Measurements from ENCODE around the gene C6orf132.
"Not testable (repeated sequence)": the region's sequence is repeated elsewhere in the genome, so short reads cannot be mapped to it uniquely, and the experiment has no call there.

The C6orf132 gene

DNA sequence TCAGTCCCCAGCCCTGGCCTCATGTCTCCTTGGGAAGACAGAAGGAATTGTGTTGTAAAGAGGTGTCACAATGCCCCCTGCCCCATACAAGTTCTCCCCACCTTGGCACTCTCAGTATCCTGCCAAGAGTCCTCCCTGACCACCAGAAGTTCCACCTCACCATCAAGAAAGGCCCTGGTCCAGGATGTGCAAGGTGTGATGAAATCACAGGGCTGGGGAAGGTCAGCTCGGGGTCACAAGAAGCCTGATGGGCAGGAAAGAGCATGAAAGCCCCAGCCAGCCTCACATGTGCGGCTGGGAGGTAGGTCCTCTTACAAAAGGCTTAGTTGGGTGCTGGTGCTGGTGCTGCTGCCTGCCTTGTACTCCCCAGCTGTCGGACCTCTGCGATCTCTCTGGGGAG, 12.9 kb upstream of the C6orf132 start:
- Histone ChIP-seq H3K9ac (ENCODE audit: low read length) (no peak overlapping the region), H3K27ac (ENCODE audit: low read depth, low read length, poor library complexity, severe bottlenecking) (no peak overlapping the region), H3K36me3 (ENCODE audit: insufficient read depth, low read length) (no peaks in the 10 kb centered on the region), H3K9me3 (ENCODE audit: low read length) (no peaks in the 10 kb centered on the region), H3F3A (ENCODE audit: insufficient read depth, low read length) (no peaks in the 10 kb centered on the region), H3K4me2 (ENCODE audit: low read length) (no peak overlapping the region), H3K4me1 (ENCODE audit: insufficient read depth, low read length, severe bottlenecking) (no peaks in the 10 kb centered on the region), H2AFZ (ENCODE audit: low read length) (no peak overlapping the region), H3K27me3 (ENCODE audit: insufficient read depth, low read length) (no peaks in the 10 kb centered on the region), H3K9me2 (ENCODE audit: low read depth, low read length) (no peaks in the 10 kb centered on the region), H3K4me3 (ENCODE audit: low read depth, low read length, poor library complexity, severe bottlenecking) (no peak overlapping the region), H4K20me1 (ENCODE audit: insufficient read depth, low read length) (no peaks in the 10 kb centered on the region), H3K79me2 (ENCODE audit: insufficient read depth, low read length) (no peaks in the 10 kb centered on the region)
- TF ChIP-seq, protein P1, sequence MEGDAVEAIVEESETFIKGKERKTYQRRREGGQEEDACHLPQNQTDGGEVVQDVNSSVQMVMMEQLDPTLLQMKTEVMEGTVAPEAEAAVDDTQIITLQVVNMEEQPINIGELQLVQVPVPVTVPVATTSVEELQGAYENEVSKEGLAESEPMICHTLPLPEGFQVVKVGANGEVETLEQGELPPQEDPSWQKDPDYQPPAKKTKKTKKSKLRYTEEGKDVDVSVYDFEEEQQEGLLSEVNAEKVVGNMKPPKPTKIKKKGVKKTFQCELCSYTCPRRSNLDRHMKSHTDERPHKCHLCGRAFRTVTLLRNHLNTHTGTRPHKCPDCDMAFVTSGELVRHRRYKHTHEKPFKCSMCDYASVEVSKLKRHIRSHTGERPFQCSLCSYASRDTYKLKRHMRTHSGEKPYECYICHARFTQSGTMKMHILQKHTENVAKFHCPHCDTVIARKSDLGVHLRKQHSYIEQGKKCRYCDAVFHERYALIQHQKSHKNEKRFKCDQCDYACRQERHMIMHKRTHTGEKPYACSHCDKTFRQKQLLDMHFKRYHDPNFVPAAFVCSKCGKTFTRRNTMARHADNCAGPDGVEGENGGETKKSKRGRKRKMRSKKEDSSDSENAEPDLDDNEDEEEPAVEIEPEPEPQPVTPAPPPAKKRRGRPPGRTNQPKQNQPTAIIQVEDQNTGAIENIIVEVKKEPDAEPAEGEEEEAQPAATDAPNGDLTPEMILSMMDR (IDR thresholded peaks at IDR 0.05; ENCODE audit: low read length) = no peak
- TF ChIP-seq EZH2 (IDR thresholded peaks at IDR 0.05; ENCODE audit: borderline replicate concordance, low read length) = no peak

DNA sequence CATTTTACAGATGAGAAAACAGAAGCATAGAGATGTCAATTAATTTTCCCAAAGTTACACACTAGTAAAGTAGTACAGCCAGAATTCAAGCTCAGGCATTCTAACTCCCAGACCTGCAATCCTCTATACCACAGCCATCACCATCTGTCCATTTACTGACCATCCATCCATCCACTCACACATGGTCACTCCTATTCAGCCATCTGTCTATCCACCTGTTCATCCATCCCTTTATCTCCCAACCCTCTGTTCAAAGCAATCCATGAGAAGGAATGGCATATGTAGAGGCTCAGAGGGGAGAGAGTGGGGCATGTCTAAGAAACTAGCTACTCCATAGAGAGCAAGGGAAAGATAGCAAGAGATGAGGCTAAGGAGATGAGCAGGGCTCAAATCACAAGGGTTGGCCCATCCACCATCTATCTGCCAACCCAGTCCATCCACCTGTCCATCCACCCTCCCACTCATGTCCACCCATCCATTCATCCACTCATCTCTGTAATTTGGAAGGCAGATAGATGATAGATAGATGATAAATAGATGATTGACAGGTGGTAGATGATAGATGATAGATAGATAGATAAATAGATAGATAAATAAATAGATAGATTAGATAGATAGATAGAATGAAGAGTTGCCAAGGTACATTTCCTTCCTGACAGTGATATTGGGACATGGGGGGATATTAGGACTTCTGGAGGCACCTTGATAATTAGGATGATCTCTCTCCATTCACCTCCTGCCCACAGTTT, 12.2 kb upstream of the C6orf132 start:
- no peak overlapping the region for H3K9ac ChIP-seq (ENCODE audit: low read length)
- H3K4me3 ChIP-seq (ENCODE audit: low read depth, low read length, poor library complexity, severe bottlenecking) = no peak overlapping the region
- no peak overlapping the region for H2AFZ ChIP-seq (ENCODE audit: low read length)
- no peaks in the 10 kb centered on the region for H3K9me3 ChIP-seq (ENCODE audit: low read length)
- TF ChIP-seq EZH2 (IDR thresholded peaks at IDR 0.05; ENCODE audit: borderline replicate concordance, low read length) = no peak
- TF ChIP-seq, protein P1 (IDR thresholded peaks at IDR 0.05; ENCODE audit: low read length) = no peak
- no peak overlapping the region for H3K4me2 ChIP-seq (ENCODE audit: low read length)
- no peaks in the 10 kb centered on the region for H3K27me3 ChIP-seq (ENCODE audit: insufficient read depth, low read length)
- no peaks in the 10 kb centered on the region for H3K9me2 ChIP-seq (ENCODE audit: low read depth, low read length)
- no peaks in the 10 kb centered on the region for H4K20me1 ChIP-seq (ENCODE audit: insufficient read depth, low read length)
- H3K4me1 ChIP-seq (ENCODE audit: insufficient read depth, low read length, severe bottlenecking) = no peaks in the 10 kb centered on the region
- H3K27ac ChIP-seq (ENCODE audit: low read depth, low read length, poor library complexity, severe bottlenecking) = no peak overlapping the region
- H3F3A ChIP-seq (ENCODE audit: insufficient read depth, low read length) = no peaks in the 10 kb centered on the region
- no peaks in the 10 kb centered on the region for H3K79me2 ChIP-seq (ENCODE audit: insufficient read depth, low read length)
- no peaks in the 10 kb centered on the region for H3K36me3 ChIP-seq (ENCODE audit: insufficient read depth, low read length)

DNA sequence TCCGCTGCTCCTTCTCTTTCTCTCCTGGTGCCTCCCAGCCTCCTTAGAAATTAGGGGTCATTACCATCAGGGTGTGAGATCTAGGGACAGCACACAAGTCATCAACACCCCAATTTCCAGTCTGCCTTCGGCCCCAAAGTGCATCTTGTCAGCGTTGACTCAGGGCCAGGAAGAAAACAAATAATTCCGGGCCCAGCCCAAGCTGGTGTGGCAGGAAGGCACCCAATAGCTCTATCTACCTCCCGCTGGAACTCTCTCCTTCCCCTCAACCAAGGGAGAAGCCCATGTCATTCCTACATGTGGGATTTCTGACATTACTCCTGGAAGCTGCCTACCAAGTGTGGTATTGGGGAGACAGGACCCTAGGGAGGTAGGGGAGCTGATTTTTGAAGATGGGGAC, 11.5 kb upstream of the C6orf132 start:
- Histone ChIP-seq H4K20me1 (ENCODE audit: insufficient read depth, low read length) (no peaks in the 10 kb centered on the region), H3F3A (ENCODE audit: insufficient read depth, low read length) (no peaks in the 10 kb centered on the region), H3K27me3 (ENCODE audit: insufficient read depth, low read length) (no peaks in the 10 kb centered on the region), H3K4me3 (ENCODE audit: low read depth, low read length, poor library complexity, severe bottlenecking) (no peak overlapping the region), H3K27ac (ENCODE audit: low read depth, low read length, poor library complexity, severe bottlenecking) (no peak overlapping the region), H3K9me2 (ENCODE audit: low read depth, low read length) (no peaks in the 10 kb centered on the region), H2AFZ (ENCODE audit: low read length) (no peak overlapping the region), H3K79me2 (ENCODE audit: insufficient read depth, low read length) (no peaks in the 10 kb centered on the region), H3K9me3 (ENCODE audit: low read length) (no peaks in the 10 kb centered on the region), H3K36me3 (ENCODE audit: insufficient read depth, low read length) (no peaks in the 10 kb centered on the region), H3K4me2 (ENCODE audit: low read length) (no peak overlapping the region), H3K9ac (ENCODE audit: low read length) (no peak overlapping the region), H3K4me1 (ENCODE audit: insufficient read depth, low read length, severe bottlenecking) (no peaks in the 10 kb centered on the region)
- TF ChIP-seq, protein P1 (IDR thresholded peaks at IDR 0.05; ENCODE audit: low read length) = no peak
- TF ChIP-seq EZH2 (IDR thresholded peaks at IDR 0.05; ENCODE audit: borderline replicate concordance, low read length) = no peak

DNA sequence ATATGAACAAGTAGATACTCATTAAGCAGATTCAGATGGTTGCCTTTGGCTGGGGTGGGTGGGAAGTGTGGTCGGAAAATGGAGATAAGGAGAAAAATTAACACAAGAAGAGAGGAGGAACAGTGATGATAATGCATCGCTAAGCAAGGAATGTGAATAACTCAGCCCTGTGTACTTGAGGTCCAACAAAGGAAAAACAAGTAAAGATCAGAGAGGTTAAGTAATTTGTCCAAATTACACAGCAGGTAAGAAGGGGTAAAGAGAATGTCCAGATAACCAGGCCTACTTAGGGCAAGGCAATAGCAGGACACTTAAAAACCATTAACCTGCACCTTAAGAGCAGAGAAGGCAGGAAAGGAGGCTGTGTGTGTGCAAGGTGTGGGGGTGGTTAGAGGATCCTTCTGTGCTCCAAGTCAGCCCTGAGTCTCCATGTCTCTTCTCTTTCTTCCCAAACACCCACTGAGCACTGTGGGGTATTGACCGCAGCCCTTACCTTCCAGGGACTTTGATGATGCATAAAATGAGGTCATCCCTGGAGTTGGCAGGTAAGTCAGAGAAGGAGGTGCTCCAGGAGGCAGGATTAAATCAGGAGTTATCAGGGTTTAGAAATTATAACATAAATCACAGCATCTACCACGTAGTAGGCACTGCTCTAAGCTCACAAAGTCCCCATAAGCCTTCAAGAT, 10.3 kb upstream of the C6orf132 start:
- H3K36me3 ChIP-seq (ENCODE audit: insufficient read depth, low read length); H3K9ac ChIP-seq (ENCODE audit: low read length); H3K27ac ChIP-seq (ENCODE audit: low read depth, low read length, poor library complexity, severe bottlenecking); H3K4me3 ChIP-seq (ENCODE audit: low read depth, low read length, poor library complexity, severe bottlenecking); H3K9me2 ChIP-seq (ENCODE audit: low read depth, low read length); H3K4me1 ChIP-seq (ENCODE audit: insufficient read depth, low read length, severe bottlenecking); H3K79me2 ChIP-seq (ENCODE audit: insufficient read depth, low read length); H2AFZ ChIP-seq (ENCODE audit: low read length); H3K9me3 ChIP-seq (ENCODE audit: low read length); H4K20me1 ChIP-seq (ENCODE audit: insufficient read depth, low read length); H3K4me2 ChIP-seq (ENCODE audit: low read length); H3K27me3 ChIP-seq (ENCODE audit: insufficient read depth, low read length); H3F3A ChIP-seq (ENCODE audit: insufficient read depth, low read length): not testable (repeated sequence)

Measured in OCI-LY1 (cell line).